ENCODE data around the gene METTL26.
A peak's percentile ranks its signal among the peaks of the same experiment; 100 is the strongest.

The METTL26 gene

DNA sequence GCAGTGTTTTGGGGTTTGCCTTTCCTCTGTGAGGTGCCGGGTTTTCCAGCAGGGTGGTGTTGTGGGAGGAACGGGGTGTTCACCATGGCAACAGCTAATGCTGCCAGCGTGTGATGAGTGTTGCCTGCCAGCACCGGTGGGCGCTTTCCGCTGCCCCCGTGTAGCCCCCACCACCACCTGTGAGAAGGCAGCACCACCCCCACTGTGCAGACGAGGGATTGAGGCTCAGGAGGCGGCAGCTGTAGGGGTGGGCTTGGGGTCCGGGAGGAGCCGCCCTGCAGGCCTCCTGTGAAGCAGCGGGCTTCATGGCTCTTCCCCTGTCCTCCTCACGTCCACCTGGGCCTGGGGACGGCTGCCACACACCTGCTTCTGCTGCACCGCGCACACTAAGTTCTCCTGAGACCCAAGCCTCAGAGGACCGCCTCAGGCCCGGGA lies 41.0 kb downstream of the METTL26 start:
- DNase-seq (ENCODE audit: low spot score), result no peak

DNA sequence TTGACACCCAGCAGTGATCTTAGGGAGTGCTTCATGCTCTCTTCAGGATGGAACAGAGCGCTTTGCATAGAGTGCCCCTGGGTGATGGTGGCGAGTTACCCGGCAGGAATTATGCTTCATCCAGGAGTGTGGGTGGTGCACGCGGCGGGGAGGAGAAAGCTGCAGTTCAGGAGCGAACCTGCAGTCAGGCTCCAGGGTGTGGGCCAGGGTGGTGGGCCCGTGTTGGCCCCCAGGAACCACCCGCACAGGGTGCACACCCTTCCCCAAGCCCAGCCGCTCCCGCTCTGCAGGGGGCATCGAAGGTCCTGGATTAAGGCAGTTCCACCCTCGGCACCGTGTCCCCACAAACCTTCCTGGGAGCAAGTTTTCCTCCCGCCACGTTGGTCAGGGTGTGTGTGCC lies 42.3 kb downstream of the METTL26 start:
- no peak for DNase-seq (ENCODE audit: low spot score)

DNA sequence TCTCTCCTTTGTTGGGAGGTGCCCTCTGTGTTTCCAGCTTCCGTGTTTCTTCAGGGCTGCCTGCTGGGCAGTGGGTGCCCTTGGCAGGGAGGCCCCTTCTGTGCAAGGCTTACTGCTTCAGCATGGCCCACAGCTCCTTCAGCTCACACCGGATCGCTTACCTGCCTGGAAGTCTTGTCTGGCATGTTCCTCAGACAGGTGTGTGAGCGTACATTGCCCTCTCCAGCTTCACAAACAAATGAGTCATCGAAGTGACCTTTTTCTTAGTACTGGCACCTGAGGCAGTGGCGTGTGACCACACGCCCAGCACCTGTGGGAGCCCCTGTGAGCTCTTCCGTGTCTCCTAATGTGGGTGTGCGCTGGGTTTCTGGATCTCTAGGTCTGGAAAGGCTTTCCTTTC lies 42.7 kb downstream of the METTL26 start:
- no peak for DNase-seq (ENCODE audit: low spot score)

DNA sequence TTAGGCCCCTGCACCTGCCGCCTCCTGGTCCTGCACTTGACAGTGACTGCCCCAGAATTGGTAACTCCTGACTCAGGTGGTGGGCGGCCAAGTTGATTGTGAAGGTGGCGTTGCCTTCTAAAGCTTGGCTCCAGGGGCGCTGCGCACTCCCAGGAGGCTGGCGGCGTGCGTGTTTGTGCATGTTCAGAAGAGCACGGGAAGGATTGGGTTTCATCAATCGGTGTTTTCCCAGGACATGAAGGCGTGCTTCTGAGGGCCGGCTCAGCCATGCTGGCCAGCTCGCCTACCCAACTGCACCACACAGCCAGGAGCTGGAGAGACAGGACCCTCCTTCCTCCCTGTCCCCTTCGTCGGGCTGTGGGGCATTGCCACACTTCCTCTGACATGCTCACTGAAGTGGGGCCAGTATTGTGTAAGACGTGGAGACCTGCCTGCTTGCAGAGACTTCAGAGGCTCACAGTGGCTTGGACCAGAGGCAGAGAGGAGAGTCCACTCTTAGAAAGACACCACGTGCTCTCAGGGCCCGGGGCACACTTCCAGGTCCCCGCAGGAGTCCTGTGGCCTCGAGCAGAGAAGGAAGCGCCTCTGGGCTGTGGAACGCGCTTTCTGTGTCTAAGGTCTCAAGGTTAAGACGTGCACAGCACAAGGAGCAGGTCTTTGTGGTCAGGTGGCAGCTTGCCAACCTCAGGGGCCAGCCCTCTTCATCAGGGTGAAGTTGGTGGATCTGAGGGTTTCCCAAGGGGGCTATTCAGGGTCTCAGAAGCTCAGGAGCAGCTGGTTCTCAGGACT lies 43.4 kb downstream of the METTL26 start:
- DNase-seq (ENCODE audit: low spot score), result peak; percentile 21

DNA sequence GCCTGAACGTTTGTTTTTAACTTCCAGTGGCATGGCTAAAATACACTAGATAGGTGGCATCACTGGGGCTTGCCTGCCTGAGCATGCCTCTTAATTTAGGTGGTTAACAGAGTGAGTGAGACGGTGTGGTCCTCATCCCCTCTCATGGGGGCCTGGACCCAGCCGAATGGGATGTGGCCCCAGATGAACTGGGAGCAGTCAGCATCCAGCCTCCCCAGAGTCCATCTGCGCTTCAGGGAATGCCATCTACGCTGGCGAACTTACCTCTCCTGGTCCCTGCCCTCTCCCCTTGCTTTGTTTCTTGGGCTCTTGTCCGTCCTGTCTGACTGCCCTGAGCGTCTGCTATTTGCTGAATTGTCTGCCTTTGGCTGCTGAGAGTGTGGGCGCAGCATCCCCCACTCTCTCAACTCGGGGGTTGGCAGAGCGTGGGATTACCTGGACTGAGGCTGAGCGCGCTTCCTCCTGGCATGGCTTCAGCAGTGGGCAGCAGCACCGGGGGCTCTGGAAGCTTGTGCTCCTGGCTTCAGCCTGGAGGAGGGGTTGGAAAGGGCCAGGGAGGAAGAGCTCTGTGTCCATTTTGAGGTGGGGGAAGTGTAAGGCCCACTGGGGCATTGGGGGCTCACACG lies 44.1 kb downstream of the METTL26 start:
- no peak for DNase-seq (ENCODE audit: low spot score)

DNA sequence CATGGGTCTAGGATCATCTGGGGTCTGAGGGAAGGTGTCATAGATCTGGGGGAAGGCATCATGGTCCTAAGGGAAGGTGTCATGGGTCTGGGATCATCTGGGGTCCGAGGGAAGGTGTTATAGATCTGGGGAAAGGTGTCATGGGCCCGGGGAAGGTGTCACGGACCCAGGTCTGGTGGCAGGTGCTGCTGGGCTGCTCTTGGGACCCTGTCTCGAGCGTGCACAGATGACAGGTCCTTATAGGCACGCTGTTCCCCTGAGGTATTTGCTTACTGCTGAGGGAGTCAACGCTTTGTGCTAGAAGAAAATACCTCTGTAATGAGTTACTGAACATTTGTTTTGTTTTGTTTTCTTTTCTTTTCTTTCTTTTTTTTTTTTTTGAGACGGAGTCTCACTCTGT lies 44.9 kb downstream of the METTL26 start:
- no peak for DNase-seq (ENCODE audit: low spot score)

DNA sequence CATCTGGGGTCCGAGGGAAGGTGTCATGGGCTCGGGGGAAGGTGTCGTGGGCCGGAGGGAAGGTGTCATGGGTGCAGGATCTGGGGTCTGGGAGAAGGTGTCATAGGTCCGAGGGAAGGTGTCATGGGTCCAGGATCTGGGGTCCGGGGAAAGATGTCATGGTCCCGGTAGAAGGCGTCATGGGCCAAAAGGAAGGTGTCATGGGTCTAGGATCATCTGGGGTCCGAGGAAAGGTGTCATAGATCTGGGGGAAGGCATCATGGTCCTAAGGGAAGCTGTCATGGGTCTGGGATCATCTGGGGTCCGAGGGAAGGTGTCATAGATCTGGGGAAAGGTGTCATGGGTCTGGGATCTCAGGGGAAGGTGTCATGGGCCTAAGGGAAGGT lies 45.3 kb downstream of the METTL26 start:
- no peak for DNase-seq (ENCODE audit: low spot score)

DNA sequence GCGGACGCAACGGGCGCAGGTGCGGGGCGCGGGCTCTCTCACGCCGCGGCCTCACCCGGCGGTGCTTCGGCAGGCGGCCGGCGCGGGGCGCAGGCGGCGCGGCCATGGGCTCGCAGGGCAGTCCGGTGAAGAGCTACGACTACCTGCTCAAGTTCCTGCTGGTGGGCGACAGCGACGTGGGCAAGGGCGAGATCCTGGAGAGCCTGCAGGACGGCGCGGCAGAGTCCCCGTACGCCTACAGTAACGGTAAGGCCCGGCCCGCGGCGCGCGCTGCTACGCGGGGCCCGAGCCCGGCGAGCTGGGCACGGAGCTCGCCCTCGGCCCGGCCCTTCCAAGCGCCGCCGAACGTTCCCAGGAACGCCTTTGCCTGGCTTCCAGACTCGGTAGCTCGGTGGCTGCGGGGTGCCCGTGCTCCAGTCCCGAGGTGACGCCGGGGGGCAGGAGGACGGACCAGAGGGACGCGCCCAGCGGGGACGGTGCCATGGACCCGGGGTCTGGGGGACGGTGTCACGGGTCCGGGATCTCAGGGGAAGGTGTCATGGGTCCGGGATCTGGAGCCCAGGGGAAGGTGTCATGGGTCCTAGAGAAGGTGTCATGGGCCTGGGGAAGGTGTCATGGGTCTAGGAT lies 45.8 kb downstream of the METTL26 start:
- DNase-seq (ENCODE audit: low spot score), result peak; percentile 67

DNA sequence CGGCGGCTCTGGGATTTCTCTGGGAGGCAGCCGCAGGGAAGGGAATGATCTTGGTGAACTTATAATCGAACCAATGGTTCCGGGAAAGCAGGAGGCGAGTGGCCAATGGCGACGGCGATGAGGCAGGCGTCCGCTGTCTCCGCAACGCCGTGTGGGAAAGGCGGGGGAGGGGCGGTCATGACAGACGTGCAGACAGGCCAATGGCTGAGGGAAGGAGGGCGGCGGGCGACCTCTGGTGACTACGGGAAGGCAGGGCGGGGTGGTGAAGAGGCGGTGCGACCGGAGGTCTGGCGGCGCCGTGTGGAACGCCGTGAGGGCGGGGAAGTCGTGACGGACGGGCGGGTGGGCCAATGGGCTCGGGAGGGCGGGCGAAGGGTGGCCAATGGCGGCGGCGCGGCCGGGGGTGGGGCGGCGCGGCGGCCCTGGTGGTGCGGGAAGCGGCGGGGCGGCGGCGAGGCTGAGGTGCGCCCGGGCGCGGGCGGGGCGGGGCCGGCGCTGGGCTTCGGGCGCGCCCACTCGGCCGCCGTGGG lies 46.4 kb downstream of the METTL26 start, which contains the start of gene RAB40C:
TSS of gene RAB40C (plus strand) at position 409 of the 530 bp plus-strand sequence. CDS start 226 bp downstream, outside the sequence.
- peak; percentile 100 for DNase-seq (ENCODE audit: low spot score)

DNA sequence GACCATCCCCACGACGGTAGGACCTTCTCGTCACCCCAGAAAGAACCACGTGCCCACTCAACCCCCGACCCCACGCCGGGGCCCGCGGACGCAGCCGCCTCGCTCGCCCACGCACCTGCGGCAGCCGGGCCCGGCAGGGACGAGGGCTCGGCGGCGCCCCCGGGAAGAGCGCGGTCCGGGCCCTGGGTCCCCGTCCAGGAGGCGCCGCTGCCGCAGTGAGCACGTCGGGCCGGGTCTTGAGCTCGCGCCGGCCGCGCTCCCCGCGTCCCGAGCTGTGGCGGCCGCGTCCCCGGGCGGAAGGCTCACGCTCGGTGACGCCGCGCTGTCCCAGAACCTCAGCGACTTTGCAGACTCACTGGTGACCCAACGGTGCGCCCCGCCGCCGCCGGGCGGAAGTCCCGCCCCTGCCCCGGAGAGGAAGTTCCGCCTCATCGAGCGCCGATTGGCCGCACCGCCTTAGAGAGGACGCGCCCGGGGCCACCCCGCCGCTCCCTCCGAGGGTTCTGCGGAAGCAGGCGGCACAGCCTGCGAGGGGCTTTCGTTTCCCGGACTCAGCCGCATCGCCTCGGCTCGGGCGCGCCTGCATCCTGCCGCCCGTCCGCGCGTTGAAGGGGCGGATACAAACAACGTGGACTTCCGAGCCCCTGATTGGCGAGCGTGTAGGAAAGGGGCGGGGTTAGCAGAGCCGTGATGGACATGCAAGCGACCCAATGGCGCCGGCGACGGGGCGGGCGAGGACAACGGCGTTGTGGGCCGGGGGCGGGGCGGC lies 47.0 kb downstream of the METTL26 start:
- peak; percentile 98 for DNase-seq (ENCODE audit: low spot score)

DNA sequence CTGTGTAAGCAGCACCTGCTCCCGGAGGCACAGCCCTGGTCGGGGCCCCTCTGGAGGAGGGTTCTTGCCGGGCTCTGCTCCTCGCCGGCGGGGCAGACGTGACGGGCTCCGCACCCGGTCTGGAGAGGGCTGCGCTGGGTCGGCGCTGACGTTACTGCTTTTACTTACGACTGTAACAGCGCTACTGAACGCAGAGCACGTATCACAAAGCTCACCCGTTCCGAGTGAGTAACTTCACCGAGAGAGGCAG lies 47.5 kb downstream of the METTL26 start:
- no peak for DNase-seq (ENCODE audit: low spot score)

DNA sequence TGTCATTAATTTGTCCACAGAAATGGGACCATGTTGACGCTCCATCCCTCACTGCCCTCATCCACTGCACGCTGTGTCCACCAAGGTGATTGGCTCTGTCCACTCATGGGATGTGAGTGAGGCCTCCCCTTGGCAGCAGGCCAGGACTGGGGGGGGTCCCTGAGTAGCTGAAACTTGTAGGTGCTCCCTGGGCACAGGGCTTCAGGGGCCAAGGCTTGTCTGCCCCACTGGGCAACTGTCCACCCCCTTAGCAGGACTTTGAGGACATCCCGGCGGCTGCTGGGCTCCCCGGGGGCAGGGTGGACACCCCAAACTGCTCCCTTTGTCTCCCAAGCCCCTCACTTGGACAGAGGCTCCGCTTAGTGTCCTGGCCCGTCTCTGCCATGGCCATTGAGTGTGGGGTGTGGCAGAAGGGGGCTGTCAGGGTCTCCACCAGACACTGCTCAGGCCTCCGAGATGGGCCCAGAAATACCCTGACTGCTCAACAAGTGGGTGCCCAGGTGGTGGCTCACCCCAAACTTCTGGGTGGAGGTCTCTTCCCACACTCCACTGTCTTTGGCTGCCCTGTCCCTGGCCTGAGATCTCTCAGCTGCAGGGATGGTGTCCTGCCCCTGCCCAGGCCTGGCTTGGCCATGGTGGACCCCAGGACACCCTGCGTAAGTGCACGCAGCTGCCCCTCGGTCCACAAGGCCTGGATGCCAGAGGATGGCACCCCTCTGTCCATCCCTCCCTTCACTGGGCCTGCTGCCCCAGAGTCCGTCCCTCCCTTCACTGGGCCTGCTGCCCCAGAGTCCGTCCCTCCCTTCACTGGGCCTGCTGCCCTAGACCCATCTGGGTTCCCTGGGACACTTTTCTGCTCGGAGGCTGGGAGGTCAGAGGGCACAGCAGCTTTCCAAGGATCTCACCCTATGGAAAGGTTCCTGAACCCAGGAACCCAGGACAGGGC lies 49.2 kb downstream of the METTL26 start:
- no peak for DNase-seq (ENCODE audit: low spot score)

DNA sequence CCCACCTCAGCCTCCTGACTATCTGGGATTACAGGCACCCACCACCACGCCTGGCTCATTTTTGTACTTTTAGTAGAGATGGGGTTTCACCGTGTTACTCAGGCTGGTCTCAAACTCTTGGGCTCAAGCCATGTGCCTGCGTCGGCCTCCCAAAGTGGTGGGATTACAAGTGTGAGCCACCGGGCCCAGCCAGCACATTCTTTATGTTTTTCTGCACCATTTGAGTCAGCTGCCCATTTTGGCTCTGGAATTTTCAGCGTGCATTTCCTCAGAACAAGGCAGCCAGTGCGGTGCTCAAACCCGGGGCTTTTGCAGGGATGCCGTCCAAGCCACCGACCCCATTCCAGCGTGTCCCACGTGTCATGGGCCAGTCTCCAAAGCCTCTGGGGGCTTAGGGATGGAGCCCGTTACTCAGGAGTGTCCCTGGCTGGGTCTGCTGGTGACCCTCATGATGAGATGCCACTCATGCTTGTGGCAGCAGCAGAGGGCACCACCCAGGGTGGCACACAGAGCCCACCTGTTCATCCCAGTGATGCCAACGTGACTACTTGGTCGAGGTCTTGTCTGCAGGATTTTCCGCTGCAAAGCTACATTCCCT lies 50.0 kb downstream of the METTL26 start:
- no peak for DNase-seq (ENCODE audit: low spot score)

DNA sequence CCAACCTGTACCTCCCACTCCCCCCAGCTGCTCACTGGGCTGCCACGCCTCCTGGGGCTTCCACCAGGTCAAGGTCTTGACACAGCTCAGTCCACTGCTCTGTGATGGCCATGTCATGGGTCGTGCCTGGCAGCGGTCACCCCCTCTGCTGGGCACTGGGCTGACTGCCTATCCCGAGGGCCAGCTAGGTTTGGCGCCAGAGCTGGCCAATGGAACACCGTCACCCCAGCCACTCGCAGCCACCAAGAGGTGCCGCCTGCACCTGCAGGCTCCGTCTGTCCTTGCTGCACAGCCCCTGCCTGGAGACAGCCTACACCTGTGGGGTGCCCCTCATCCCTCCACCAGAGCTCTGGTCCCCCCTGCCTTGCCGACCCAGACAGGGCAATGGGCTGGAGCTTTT lies 50.8 kb downstream of the METTL26 start:
- no peak for DNase-seq (ENCODE audit: low spot score)

Data from GM03348 (cell line).